H54 (cell line): ENCODE measurements around the gene ZNF474.
"Not testable (repeated sequence)": the region's sequence is repeated elsewhere in the genome, so short reads cannot be mapped to it uniquely, and the experiment has no call there.

Source experiments
- DNase-seq: peaks from one replicate; pipeline ENCODE4 v3.0.0; 2011; ENCODE audit warnings: low spot score, mixed read lengths; ENCODE audit not compliant: insufficient read length
- FAIRE-seq: peaks from 3 replicates; lab custom pipeline; 2011; peaks lifted over from hg19 to GRCh38; lab: Jason Lieb, UNC
- POLR2A ChIP-seq: IDR thresholded peaks from 2 replicates; pipeline ENCODE4 v1.6.1; 2011; ENCODE audit warnings: low read depth, mild to moderate bottlenecking, low read length

The ZNF474 gene

GRCh38 chr5:122129306-122129705 lies at the start of gene ZNF474:
Gene ZNF474 (plus strand): TSS chr5:122129546. CDS start chr5:122151991, 22,445 bp downstream.
- TF ChIP-seq POLR2A, result no peak
- DNase-seq (no peak), FAIRE-seq (peak; percentile 97)

- no peak for TF ChIP-seq POLR2A
- FAIRE-seq (no peak), DNase-seq (no peak)
Observed at GRCh38 chr5:122081541-122081940, 47.8 kb upstream of the ZNF474 start.

- TF ChIP-seq POLR2A, result no peak
- FAIRE-seq, result no peak
- DNase-seq, result no peak
Observed at GRCh38 chr5:122083535-122083934, 45.8 kb upstream of the ZNF474 start.

GRCh38 chr5:122085041-122085440 lies 44.3 kb upstream of the ZNF474 start:
- FAIRE-seq (no peak), DNase-seq (no peak)
- no peak for TF ChIP-seq POLR2A

- TF ChIP-seq POLR2A, result no peak
- DNase-seq, result no peak
- peak; percentile 84 for FAIRE-seq
Observed at GRCh38 chr5:122089096-122090013, 40.0 kb upstream of the ZNF474 start.

GRCh38 chr5:122091936-122092600 lies 37.3 kb upstream of the ZNF474 start:
- DNase-seq (no peak), FAIRE-seq (no peak)
- TF ChIP-seq POLR2A, result no peak

GRCh38 chr5:122093415-122094180 lies 35.7 kb upstream of the ZNF474 start:
- no peak for TF ChIP-seq POLR2A
- FAIRE-seq, result no peak
- no peak for DNase-seq

- not testable (repeated sequence) for DNase-seq, FAIRE-seq
Observed at GRCh38 chr5:122094251-122094650, 35.1 kb upstream of the ZNF474 start.

- DNase-seq (no peak), FAIRE-seq (no peak)
- TF ChIP-seq POLR2A, result no peak
Observed at GRCh38 chr5:122095158-122095557, 34.2 kb upstream of the ZNF474 start.

GRCh38 chr5:122097391-122097790 lies 32.0 kb upstream of the ZNF474 start:
- no peak for TF ChIP-seq POLR2A
- no peak for FAIRE-seq
- no peak for DNase-seq

GRCh38 chr5:122099060-122099790 lies 30.1 kb upstream of the ZNF474 start:
- TF ChIP-seq POLR2A, result no peak
- DNase-seq, result no peak
- peak; percentile 92 for FAIRE-seq

GRCh38 chr5:122101636-122102285 lies 27.6 kb upstream of the ZNF474 start:
- TF ChIP-seq POLR2A, result no peak
- FAIRE-seq (peak; percentile 95), DNase-seq (no peak)

- DNase-seq, result no peak
- peak; percentile 92 for FAIRE-seq
- no peak for TF ChIP-seq POLR2A
Observed at GRCh38 chr5:122102825-122103224, 26.5 kb upstream of the ZNF474 start.

GRCh38 chr5:122105909-122106308 lies 23.4 kb upstream of the ZNF474 start:
- FAIRE-seq (no peak), DNase-seq (no peak)
- TF ChIP-seq POLR2A, result no peak
